Transverse colon (tissue), 4 donors: ENCODE measurements around the gene DDX54. TPM values are rescaled to one million over a fixed set of nuclear protein-coding genes. Genes with fewer than 3 reads are reported as not detected.

Experiments used
- DNase-seq: peaks from one replicate; pipeline ENCODE4 v3.0.0-alpha.2; 2019
- H3K27ac ChIP-seq, 4 donors: fragments of 200-600 bp; sonication (generic); 2 replicates each; pipeline ENCODE4 v1.5.1; 2016 to 2018; ENCODE audit warnings: inconsistent platforms in 4 of 4
- H3K27me3 ChIP-seq: fragments of 200-600 bp; sonication (generic); 2 replicates; pipeline ENCODE4 v1.5.1; 2017; ENCODE audit warnings: inconsistent platforms
- H3K36me3 ChIP-seq, 4 donors: fragments of 200-600 bp; sonication (generic); 2 replicates each; pipeline ENCODE4 v1.5.1; 2017 to 2019; ENCODE audit warnings: inconsistent platforms in 4 of 4
- H3K4me1 ChIP-seq, 4 donors: fragments of 200-600 bp; sonication (generic); 2 replicates each; pipeline ENCODE4 v1.5.1; 2017 to 2020; ENCODE audit warnings: inconsistent platforms in 4 of 4
- H3K4me3 ChIP-seq, 4 donors: fragments of 200-600 bp; sonication (generic); 1 replicate in 1 of 4; 2 replicates in 3 of 4; pipeline versions ENCODE4 v1.5.1 to v1.6.1; 2017 to 2019; ENCODE audit warnings: inconsistent platforms in 4 of 4
- H3K9me3 ChIP-seq, 2 donors: fragments of 200-600 bp; sonication (generic); 2 replicates each; pipeline ENCODE4 v1.5.1; 2017 to 2019; ENCODE audit warnings: inconsistent platforms in 2 of 2
- EP300 ChIP-seq: sonication (generic); formaldehyde crosslinking; IDR thresholded peaks from one replicate; pipeline ENCODE4 v1.6.1; 2017; ENCODE audit warnings: antibody characterized with exemption, low read depth
- POLR2A ChIP-seq: fragments of 450-650 bp; IDR thresholded peaks from one replicate; pipeline ENCODE4 v1.6.1; 2016; ENCODE audit warnings: antibody characterized with exemption, mild to moderate bottlenecking, moderate library complexity
- POLR2AphosphoS5 ChIP-seq, 3 donors: sonication (generic); formaldehyde crosslinking; IDR thresholded peaks; one replicate each; pipeline ENCODE4 v1.6.1; 2016; ENCODE audit warnings: antibody characterized with exemption in 3 of 3
- WGBS, 2 donors: methylation state at CpG; one replicate each; pipeline ENCODE4 v1.1.5; 2018; ENCODE audit warnings: low coverage in 1 of 2; 5-methylcytosine and 5-hydroxymethylcytosine counted together
- in situ Hi-C, 4 donors: fragments of 200-750 bp; cut with MboI; loops; one replicate each; pipeline versions ENCODE4 v1.15.0 to v1.15.1; 2017; ENCODE audit warnings: low sequenced_read_pairs in 3 of 4, low pct_ligation_motif_present in 1 of 4, low pct_unique_long_range_greater_than_20kb in 1 of 4
- intact Hi-C: fragments of 100-400 bp; cut with DNase I; formaldehyde crosslinking; loops from one replicate; pipeline ENCODE4 v1.15.1; 2023; ENCODE audit warnings: low total_unique reads
- total RNA-seq, 4 donors: library from RNA; depleted of rRNA; stranded (reverse); fragments of >200 nt; gene quantifications; one replicate each; pipeline ENCODE4 v1.1.0, GENCODE V29; 2016
- TF ChIP-seq, protein P1 (sequence below), 5 experiments: fragments of 200-600 bp in 3 of 5; fragments of 450-650 bp in 2 of 5; sonication (generic) in 3 of 5; IDR thresholded peaks; 1 replicate in 2 of 5; 2 replicates in 3 of 5; pipeline ENCODE4 v1.5.1; 2016 to 2017; ENCODE audit warnings: antibody characterized with exemption in 5 of 5, inconsistent platforms in 3 of 5, mild to moderate bottlenecking in 2 of 5, moderate library complexity in 1 of 5

Gene DDX54
- total RNA-seq, 4 donors from 2014 or later = 60.7 to 96.1 (median 72.8) TPM

DNA sequence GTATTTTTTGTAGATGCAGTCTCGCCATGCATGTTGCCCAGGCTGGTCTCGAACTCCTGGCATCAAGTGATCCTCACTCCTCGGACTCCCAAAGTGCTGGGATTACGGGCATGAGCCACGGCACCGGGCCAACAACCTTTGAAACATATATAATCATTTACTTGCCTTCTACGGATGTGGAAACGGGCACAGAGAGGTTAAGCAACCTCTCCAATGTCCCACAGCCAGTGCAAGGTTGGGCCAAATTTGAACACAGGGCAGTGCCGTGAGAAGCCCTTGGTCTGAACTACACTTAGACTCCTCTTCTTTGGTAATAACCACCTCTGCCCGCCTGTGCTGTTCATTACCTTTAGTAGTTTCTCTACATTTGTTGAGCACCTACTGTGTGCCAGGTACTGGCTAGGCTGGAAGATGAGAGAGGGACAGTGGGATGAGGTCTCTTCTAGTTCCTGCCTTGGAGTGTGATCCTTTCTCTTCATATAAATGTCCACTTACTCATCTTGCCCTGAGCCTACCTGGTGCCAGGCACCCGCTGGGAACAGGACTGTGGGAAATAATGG lies 2.2 kb downstream of the DDX54 start:
- TF ChIP-seq, protein P1, sequence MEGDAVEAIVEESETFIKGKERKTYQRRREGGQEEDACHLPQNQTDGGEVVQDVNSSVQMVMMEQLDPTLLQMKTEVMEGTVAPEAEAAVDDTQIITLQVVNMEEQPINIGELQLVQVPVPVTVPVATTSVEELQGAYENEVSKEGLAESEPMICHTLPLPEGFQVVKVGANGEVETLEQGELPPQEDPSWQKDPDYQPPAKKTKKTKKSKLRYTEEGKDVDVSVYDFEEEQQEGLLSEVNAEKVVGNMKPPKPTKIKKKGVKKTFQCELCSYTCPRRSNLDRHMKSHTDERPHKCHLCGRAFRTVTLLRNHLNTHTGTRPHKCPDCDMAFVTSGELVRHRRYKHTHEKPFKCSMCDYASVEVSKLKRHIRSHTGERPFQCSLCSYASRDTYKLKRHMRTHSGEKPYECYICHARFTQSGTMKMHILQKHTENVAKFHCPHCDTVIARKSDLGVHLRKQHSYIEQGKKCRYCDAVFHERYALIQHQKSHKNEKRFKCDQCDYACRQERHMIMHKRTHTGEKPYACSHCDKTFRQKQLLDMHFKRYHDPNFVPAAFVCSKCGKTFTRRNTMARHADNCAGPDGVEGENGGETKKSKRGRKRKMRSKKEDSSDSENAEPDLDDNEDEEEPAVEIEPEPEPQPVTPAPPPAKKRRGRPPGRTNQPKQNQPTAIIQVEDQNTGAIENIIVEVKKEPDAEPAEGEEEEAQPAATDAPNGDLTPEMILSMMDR (IDR thresholded peaks at IDR 0.05) = no peak
- TF ChIP-seq POLR2AphosphoS5 (IDR thresholded peaks at IDR 0.05) = no peak
- TF ChIP-seq POLR2A = no peak
- TF ChIP-seq EP300 = no peak
- in situ Hi-C loops (loop anchor here in 1 of 4 donors (25.0 kb wide), 1 partner anchor 154 kb away; the partner anchor contains the start of gene SLC8B1), intact Hi-C loops (no loop called here)
- H3K27me3 ChIP-seq = no peaks in the 10 kb centered on the region
- H3K4me1 ChIP-seq = peaks cover 8 to 28% (median 26%) of the 10 kb centered on the region in 4 donors
- H3K27ac ChIP-seq = no peak overlapping the region
- WGBS, 2 donors = 80 to 92% methylated on average over 1 to 11 of the region's 11 CpGs
- no peak for DNase-seq
- H3K9me3 ChIP-seq = no peaks in the 10 kb centered on the region
- H3K36me3 ChIP-seq = peaks cover 0 to 25% (median 12%) of the 10 kb centered on the region in 4 donors
- H3K4me3 ChIP-seq = no peak overlapping the region

GRCh38 chr12:113181975-113182374 lies 3.3 kb downstream of the DDX54 start:
- in situ Hi-C loops = loop anchor here in 1 of 4 donors (25.0 kb wide), 1 partner anchor 155 kb away; the partner anchor contains the start of gene SLC8B1
- 87 to 90% methylated on average over 3 of the region's 3 CpGs for WGBS, 2 donors
- peaks cover 0 to 36% (median 18%) of the 10 kb centered on the region in 4 donors for H3K36me3 ChIP-seq
- no peaks in the 10 kb centered on the region for H3K9me3 ChIP-seq
- intact Hi-C loops = no loop called here
- no peak for DNase-seq
- peaks cover 6 to 24% (median 21%) of the 10 kb centered on the region in 4 donors for H3K4me1 ChIP-seq
- no peak overlapping the region for H3K27ac ChIP-seq
- TF ChIP-seq EP300 (no peak), POLR2A (no peak), POLR2AphosphoS5 (IDR thresholded peaks at IDR 0.05) (no peak)
- TF ChIP-seq, protein P1 (IDR thresholded peaks at IDR 0.05) = no peak
- H3K27me3 ChIP-seq = no peaks in the 10 kb centered on the region
- H3K4me3 ChIP-seq = no peak overlapping the region

GRCh38 chr12:113180333-113180732 lies 4.9 kb downstream of the DDX54 start:
- Histone ChIP-seq H3K4me1 (peaks cover 0 to 15% (median 10%) of the 10 kb centered on the region in 4 donors), H3K36me3 (peaks cover 0 to 48% (median 23%) of the 10 kb centered on the region in 4 donors), H3K27me3 (no peaks in the 10 kb centered on the region), H3K9me3 (no peaks in the 10 kb centered on the region), H3K27ac (no peak overlapping the region), H3K4me3 (no peak overlapping the region)
- WGBS, 2 donors = 75 to 80% methylated on average over 1 to 4 of the region's 4 CpGs
- TF ChIP-seq POLR2A = no peak
- TF ChIP-seq POLR2AphosphoS5 (IDR thresholded peaks at IDR 0.05) = no peak
- TF ChIP-seq, protein P1 (IDR thresholded peaks at IDR 0.05) = no peak
- TF ChIP-seq EP300 = no peak
- intact Hi-C loops (no loop called here), in situ Hi-C loops (loop anchor here in 1 of 4 donors (25.0 kb wide), 1 partner anchor 157 kb away; the partner anchor contains the start of gene SLC8B1)
- DNase-seq = no peak

DNA sequence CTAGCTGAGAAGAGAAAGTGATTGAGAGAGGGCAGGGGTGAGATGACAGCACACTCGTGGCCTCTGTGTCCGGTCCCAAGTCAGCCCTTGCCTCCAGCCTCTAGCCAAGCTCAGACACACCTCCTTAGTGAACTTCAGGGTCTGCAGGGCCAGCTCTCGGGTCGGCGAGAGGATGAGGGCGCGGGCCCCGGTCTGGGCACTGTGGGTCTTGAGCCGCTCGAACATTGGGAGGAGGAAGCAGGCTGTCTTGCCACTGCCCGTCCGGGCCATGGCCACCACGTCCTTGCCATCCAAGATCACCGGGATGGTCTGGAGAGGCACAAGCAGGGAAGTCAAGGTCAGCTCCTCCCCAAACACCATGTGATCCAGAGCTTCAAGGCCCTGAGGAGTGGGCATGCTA lies 6.3 kb downstream of the DDX54 start:
- no peak for DNase-seq
- no peaks in the 10 kb centered on the region for H3K9me3 ChIP-seq
- peaks cover 0 to 52% (median 23%) of the 10 kb centered on the region in 4 donors for H3K36me3 ChIP-seq
- no peak overlapping the region for H3K4me3 ChIP-seq
- in situ Hi-C loops = loop anchor here in 2 of 4 donors (5.0 to 25.0 kb wide), 2 partner anchors 132 to 158 kb away; partner anchors contain the start of gene SLC8B1 (in 1 of the 2)
- no peaks in the 10 kb centered on the region for H3K27me3 ChIP-seq
- peaks cover 0 to 10% (median 6%) of the 10 kb centered on the region in 4 donors for H3K4me1 ChIP-seq
- intact Hi-C loops = no loop called here
- no peak overlapping the region for H3K27ac ChIP-seq
- TF ChIP-seq POLR2A (no peak), POLR2AphosphoS5 (IDR thresholded peaks at IDR 0.05) (no peak), EP300 (no peak)
- TF ChIP-seq, protein P1 (IDR thresholded peaks at IDR 0.05) = no peak
- 98% methylated on average over 13 of the region's 14 CpGs; no CpG with 5 or more reads in 1 of the 2 donors for WGBS, 2 donors
